Stimulated activated CD4-positive, alpha-beta T cell treated with anti-CD3 and anti-CD28 coated beads, Interleukin-12 subunit alpha, Interleukin-12 subunit beta, amount 100 ng/mL, for 24 hours (primary cell): Measurements from ENCODE around the gene CCL7.

Source experiments
- DNase-seq, 2 experiments: peaks; one replicate each; pipeline ENCODE4 v3.0.0-alpha.2; 2020; ENCODE audit warnings: low read depth in 2 of 2

The CCL7 gene

GRCh38 chr17:34246881-34247280 is 23.1 kb upstream of the CCL7 start:
- no peak for DNase-seq

GRCh38 chr17:34248511-34249024 is 21.5 kb upstream of the CCL7 start:
- no peak for DNase-seq

- no peak for DNase-seq
Measured at GRCh38 chr17:34249061-34249460, 21.0 kb upstream of the CCL7 start.

GRCh38 chr17:34249478-34249877 is 20.5 kb upstream of the CCL7 start:
- DNase-seq: no peak

GRCh38 chr17:34251186-34251585 is 18.8 kb upstream of the CCL7 start:
- no peak for DNase-seq

GRCh38 chr17:34252095-34252443 is 18.0 kb upstream of the CCL7 start:
- DNase-seq: no peak

- DNase-seq: no peak
Measured at GRCh38 chr17:34252444-34253138, 17.4 kb upstream of the CCL7 start.

GRCh38 chr17:34253139-34253525 is 16.9 kb upstream of the CCL7 start:
- no peak for DNase-seq

GRCh38 chr17:34254146-34254545 is 15.9 kb upstream of the CCL7 start:
- no peak for DNase-seq

GRCh38 chr17:34254651-34255380 is 15.2 kb upstream of the CCL7 start, which contains the start of gene CCL2:
Gene CCL2 (plus strand): TSS chr17:34255285. CDS start chr17:34255350, 65 bp downstream.
- DNase-seq: no peak

- no peak for DNase-seq
Measured at GRCh38 chr17:34255381-34255732, 14.7 kb upstream of the CCL7 start.

- no peak for DNase-seq
Measured at GRCh38 chr17:34255841-34256240, 14.2 kb upstream of the CCL7 start.

- no peak for DNase-seq
Measured at GRCh38 chr17:34257299-34257985, 12.6 kb upstream of the CCL7 start.

- DNase-seq: no peak
Measured at GRCh38 chr17:34257986-34258326, 12.1 kb upstream of the CCL7 start.

GRCh38 chr17:34259146-34259545 is 10.9 kb upstream of the CCL7 start:
- DNase-seq: no peak

GRCh38 chr17:34260861-34261260 is 9.2 kb upstream of the CCL7 start:
- no peak for DNase-seq

- no peak for DNase-seq
Measured at GRCh38 chr17:34261568-34262337, 8.3 kb upstream of the CCL7 start.

- no peak for DNase-seq
Measured at GRCh38 chr17:34265711-34266110, 4.3 kb upstream of the CCL7 start.

GRCh38 chr17:34275881-34276280 is 5.9 kb downstream of the CCL7 start:
- DNase-seq: no peak

- DNase-seq: no peak
Measured at GRCh38 chr17:34276826-34277225, 6.8 kb downstream of the CCL7 start.

GRCh38 chr17:34283571-34283970 is 13.6 kb downstream of the CCL7 start:
- DNase-seq: no peak

GRCh38 chr17:34285286-34285792 is 15.3 kb downstream of the CCL7 start, which contains the start of gene CCL11:
Gene CCL11 (plus strand): TSS chr17:34285742. CDS start chr17:34285809, 67 bp downstream.
- no peak for DNase-seq
